Erythroblast (primary cell): ENCODE measurements around the gene PARP2.

Experiments used
- GATA1 ChIP-seq: IDR thresholded peaks from 2 replicates; pipeline ENCODE4 v1.6.1; 2011; ENCODE audit warnings: low read depth, mild to moderate bottlenecking, control low read depth, low read length, moderate library complexity
- POLR2A ChIP-seq: IDR thresholded peaks from 2 replicates; pipeline ENCODE4 v1.6.1; 2011; ENCODE audit warnings: mild to moderate bottlenecking, low read length

- TF ChIP-seq POLR2A: no peak
- TF ChIP-seq GATA1: no peak
These were observed 16.2 kb upstream of the PARP2 start for GRCh38 chr14:20327005-20327869.
